ENCODE results near the gene DLX3. TPM values are rescaled to one million over a fixed set of nuclear protein-coding genes. Genes with fewer than 3 reads are reported as not detected.

Gene DLX3
- total RNA-seq, 1 experiment from 2014 or later = 1.2 TPM

- no peak overlapping the region for H3K14ac ChIP-seq (ENCODE audit: insufficient read depth, low read length)
- H3K27me3 ChIP-seq (ENCODE audit: insufficient read depth, low read length) = no peaks in the 10 kb centered on the region; the same call in 1 of the 2 replicates
- H3K79me2 ChIP-seq (ENCODE audit: insufficient read depth, low read length) = no peaks in the 10 kb centered on the region
- no peak for TF ChIP-seq CTCF (conservative IDR thresholded peaks at IDR 0.05)
- no peak overlapping the region for H2BK12ac ChIP-seq (ENCODE audit: insufficient read length, low read depth, low read length)
- no peaks in the 10 kb centered on the region for H3K9me3 Mint-ChIP-seq
- peaks cover 6% of the 10 kb centered on the region; the same call in 1 of the 2 replicates for H3K4me1 ChIP-seq (ENCODE audit: insufficient read depth, low read length)
- no peak overlapping the region for H3K18ac ChIP-seq (ENCODE audit: insufficient read length, low read depth, low read length)
- no CpG with 5 or more reads among the region's 6 CpGs for WGBS (ENCODE audit: extremely low coverage, insufficient read length, low lambda C conversion rate)
- peaks cover 28 to 42% of the 10 kb centered on the region in 2 experiments for H3K4me1 Mint-ChIP-seq
- no peak overlapping the region for H3K27ac Mint-ChIP-seq
- no peaks in the 10 kb centered on the region for H4K20me1 ChIP-seq (ENCODE audit: control insufficient read depth, insufficient read depth, insufficient read length)
- no peak overlapping the region for H2BK20ac ChIP-seq (ENCODE audit: low read depth, low read length, poor library complexity, severe bottlenecking)
- H3K27me3 Mint-ChIP-seq (ENCODE audit: low read depth) = peaks cover 10% of the 10 kb centered on the region
- H2BK120ac ChIP-seq (ENCODE audit: low read depth, low read length, poor library complexity, severe bottlenecking) = no peak overlapping the region
- no peak overlapping the region for H3K56ac ChIP-seq (ENCODE audit: insufficient read length, low read depth, low read length)
- no peak overlapping the region for H3K9ac ChIP-seq (ENCODE audit: extremely low read depth, insufficient read length, low read length)
- no peak overlapping the region for H3K4me3 Mint-ChIP-seq
- no peaks in the 10 kb centered on the region for H3K79me1 ChIP-seq (ENCODE audit: insufficient read depth, low read depth, low read length, poor library complexity, severe bottlenecking)
- no peak overlapping the region for H3K4me2 ChIP-seq (ENCODE audit: insufficient read depth, insufficient read length, low read length)
- no peaks in the 10 kb centered on the region for H3K36me3 Mint-ChIP-seq (ENCODE audit: insufficient read depth in 1 of 3, low read depth in 3 of 3)
- no peak overlapping the region for H4K5ac ChIP-seq (ENCODE audit: insufficient read length, low read depth, low read length)
- no peaks in the 10 kb centered on the region for H3K9me3 ChIP-seq (ENCODE audit: control insufficient read depth, low read depth, low read length)
- H3K23me2 ChIP-seq (ENCODE audit: insufficient read length, low read depth, low read length, poor library complexity, severe bottlenecking) = no peaks in the 10 kb centered on the region
- DNase-seq = no peak
- H2BK15ac ChIP-seq (ENCODE audit: low read depth, low read length) = no peak overlapping the region
- no peak overlapping the region for H3K27ac ChIP-seq (ENCODE audit: insufficient read length, low read depth, low read length)
- H3K4ac ChIP-seq (ENCODE audit: low read depth, low read length) = no peak overlapping the region
- H4K91ac ChIP-seq (ENCODE audit: insufficient read length, low read depth, low read length) = no peak overlapping the region
- no peak overlapping the region for H2AK5ac ChIP-seq (ENCODE audit: insufficient read length, low read length)
- no peak overlapping the region for H3T11ph ChIP-seq (ENCODE audit: low read length)
- no peak overlapping the region for H3K23ac ChIP-seq (ENCODE audit: insufficient read length, low read depth, low read length)
- no peak overlapping the region for H2BK5ac ChIP-seq (ENCODE audit: insufficient read length, low read length)
- H4K8ac ChIP-seq (replicated peaks; ENCODE audit: insufficient read length, low read depth, low read length) = no peak overlapping the region
- H2AFZ ChIP-seq (ENCODE audit: low read length) = no peak overlapping the region
Observed at GRCh38 chr17:50033316-50033715, 38.3 kb upstream of the DLX3 start.
